Left lung (tissue), 10 donors: ENCODE results near the gene SLC6A13. TPM values are rescaled to one million over a fixed set of nuclear protein-coding genes. Genes with fewer than 3 reads are reported as not detected.

Experiments used
- ATAC-seq: fragments of 200-7000 bp; cut with Tn5 transposase; one replicate; pipeline ENCODE4 v1.9.1; 2020; ENCODE audit warnings: moderate library complexity
- DNase-seq, 4 donors: peaks; one replicate each; pipeline ENCODE4 v3.0.0-alpha.2; 2013 to 2020
- H3K27ac ChIP-seq, 2 donors: fragments of 200-600 bp; sonication (generic) in 1 of 2; one replicate each; pipeline versions ENCODE4 v1.5.0 to v1.8.0; 2020 to 2021
- H3K27me3 ChIP-seq, 2 donors: fragments of 200-600 bp; sonication (generic) in 1 of 2; one replicate each; pipeline versions ENCODE4 v1.5.0 to v1.8.0; 2020 to 2021
- H3K36me3 ChIP-seq, 2 donors: fragments of 200-600 bp; sonication (generic) in 1 of 2; one replicate each; pipeline versions ENCODE4 v1.5.0 to v1.8.0; 2020 to 2021
- H3K4me1 ChIP-seq, 2 donors: fragments of 200-600 bp; one replicate each; pipeline ENCODE4 v1.8.0; 2021
- H3K4me3 ChIP-seq, 2 donors: fragments of 200-600 bp; sonication (generic) in 1 of 2; one replicate each; pipeline versions ENCODE4 v1.5.0 to v1.8.0; 2020 to 2021; ENCODE audit warnings: mild to moderate bottlenecking in 1 of 2
- H3K9me3 ChIP-seq, 2 donors: fragments of 200-600 bp; sonication (generic) in 1 of 2; one replicate each; pipeline versions ENCODE4 v1.5.0 to v1.8.0; 2020 to 2021
- CTCF ChIP-seq, 2 donors: fragments of 200-600 bp; sonication (generic) in 1 of 2; IDR thresholded peaks; one replicate each; pipeline versions ENCODE4 v1.5.0 to v1.8.0; 2021; ENCODE audit warnings: antibody characterized with exemption in 2 of 2
- intact Hi-C, 2 donors: fragments of 100-400 bp; cut with DNase I; formaldehyde crosslinking; loops; one replicate each; pipeline versions ENCODE4 v1.11.2 to v1.14.2; 2022
- polyA plus RNA-seq, 6 donors: library from polyadenylated mRNA; unstranded; fragments of 120-200 nt; gene quantifications; one replicate each; pipeline ENCODE4 v1.2.1, GENCODE V29; 2013; ENCODE audit not compliant: insufficient read length in 6 of 6
- total RNA-seq, 2 donors: library from RNA; stranded (reverse); fragmentation: NEBNext Ultra II Directional; extraction: Animal tissue kit (Norgen Biotek cat#: 25700); gene quantifications; one replicate each; pipeline ENCODE4 v1.2.1, GENCODE V29; 2021
- donor health status: DM: no; HTN: yes; CAD: no.
- donor health status: DM: no; HTN: no; CAD: no.

The SLC6A13 gene
- total and polyA plus RNA-seq, 8 donors, result 0.79 to 4.1 (median 2.5) TPM

DNA sequence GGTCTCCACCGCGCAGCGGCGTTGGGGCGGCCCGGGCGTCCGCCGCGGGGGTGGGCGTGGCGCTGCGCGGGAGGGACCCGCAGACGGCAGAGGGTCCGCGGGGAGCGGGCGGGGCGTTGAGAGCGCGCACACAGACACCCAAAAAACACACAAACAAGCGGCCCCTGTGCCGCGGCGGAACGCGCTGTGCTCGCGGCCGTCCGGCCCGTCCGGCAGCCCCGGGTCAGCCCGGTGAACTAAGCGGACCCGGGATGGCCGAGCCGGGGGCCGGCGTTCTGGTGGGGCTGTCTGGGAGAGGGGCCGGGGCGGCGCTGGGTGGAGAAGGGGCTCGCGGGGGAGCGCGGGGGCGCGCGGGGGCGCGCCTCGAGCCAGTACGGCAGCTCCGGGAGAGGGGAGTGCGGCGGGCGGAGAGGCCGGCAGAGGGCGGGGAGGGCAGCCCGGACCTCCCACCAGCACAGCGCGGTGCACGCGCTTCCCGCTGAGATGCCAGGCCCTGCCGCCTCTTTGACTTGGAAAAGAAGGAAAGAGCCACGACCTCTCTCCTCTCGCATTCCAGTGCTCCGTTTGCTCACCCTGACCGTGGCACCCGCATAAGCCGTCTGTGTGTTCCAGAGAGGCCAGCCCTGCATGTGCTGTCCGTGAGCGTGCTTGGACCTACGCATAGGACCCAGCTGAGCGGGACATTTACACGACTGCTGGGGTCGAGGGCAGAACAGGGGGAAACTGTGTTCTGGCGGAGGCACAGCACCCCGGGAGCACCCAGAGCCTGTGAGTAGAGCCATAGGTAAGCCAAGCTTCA is 59.0 kb downstream of the SLC6A13 start:
- intact Hi-C loops, result no loop called here
- no peak for TF ChIP-seq CTCF (IDR thresholded peaks at IDR 0.05)
- ATAC-seq (peak; percentile 56), DNase-seq (peak in 2 of 4 donors; percentile 57 to 81)
- Histone ChIP-seq H3K4me1 (peaks cover 0 to 11% of the 10 kb centered on the region in 2 donors), H3K4me3 (peak overlapping the region; percentile 13 to 24), H3K9me3 (no peaks in the 10 kb centered on the region), H3K36me3 (no peaks in the 10 kb centered on the region), H3K27me3 (peaks cover 4 to 66% of the 10 kb centered on the region in 2 donors), H3K27ac (no peak overlapping the region)

DNA sequence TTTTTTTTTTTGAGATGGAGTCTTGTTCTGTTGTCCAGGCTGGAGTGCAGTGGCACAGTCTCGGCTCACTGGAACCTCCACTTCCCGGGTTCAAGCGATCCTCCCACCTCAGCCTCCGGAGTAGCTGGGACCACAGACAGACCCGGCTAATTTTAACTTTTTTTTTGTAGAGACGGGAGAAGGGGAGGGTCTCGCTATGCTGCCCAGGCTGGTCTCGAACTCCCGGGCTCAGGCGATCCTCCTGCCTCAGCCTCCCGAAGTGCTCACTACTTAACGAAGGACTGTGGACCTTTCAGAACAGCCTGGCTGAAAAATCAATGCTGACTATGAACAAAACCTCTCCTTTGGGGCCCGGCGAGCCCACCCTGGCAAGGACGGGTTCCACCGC is 59.6 kb downstream of the SLC6A13 start:
- DNase-seq, result no peak
- Histone ChIP-seq H3K36me3 (no peaks in the 10 kb centered on the region), H3K9me3 (no peaks in the 10 kb centered on the region), H3K4me3 (peak overlapping the region; percentile 13 to 24), H3K27me3 (peaks cover 4 to 69% of the 10 kb centered on the region in 2 donors), H3K4me1 (peaks cover 0 to 11% of the 10 kb centered on the region in 2 donors), H3K27ac (no peak overlapping the region)
- intact Hi-C loops, result no loop called here
- no peak for TF ChIP-seq CTCF (IDR thresholded peaks at IDR 0.05)
- ATAC-seq, result no peak

DNA sequence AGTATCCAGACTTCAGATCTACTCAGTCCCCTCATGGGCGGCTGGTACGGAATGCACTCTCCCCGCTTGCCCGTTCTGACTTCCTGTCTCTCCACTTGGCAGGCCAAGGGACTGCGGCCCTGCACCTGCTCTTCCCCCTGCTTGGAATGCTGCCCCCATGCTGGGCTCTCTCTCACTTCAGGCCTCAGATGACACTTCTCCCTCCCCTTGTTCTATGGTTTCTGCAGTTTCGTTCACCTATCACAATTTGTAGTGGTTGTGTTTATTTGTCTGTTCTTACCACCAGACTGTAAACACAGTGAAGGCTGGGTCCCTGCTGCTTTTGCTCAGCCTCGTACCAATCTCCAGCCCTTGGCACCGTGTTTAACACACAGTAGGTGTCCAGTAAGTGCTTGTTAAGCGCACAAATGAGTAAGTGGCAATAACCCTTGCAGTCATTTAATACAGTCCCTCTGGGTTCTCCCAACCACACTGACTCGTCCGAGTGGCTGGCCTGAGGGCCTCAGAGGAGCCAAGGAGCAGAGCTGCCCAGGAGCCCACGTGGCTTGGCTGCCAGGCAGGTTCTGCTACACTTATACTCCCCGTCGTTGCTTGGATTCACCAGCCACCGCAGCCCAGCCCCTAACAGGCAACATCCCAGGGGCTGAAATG is 60.4 kb downstream of the SLC6A13 start:
- H3K36me3 ChIP-seq, result no peaks in the 10 kb centered on the region
- H3K27me3 ChIP-seq, result peaks cover 4 to 69% of the 10 kb centered on the region in 2 donors
- DNase-seq, result peak in 1 of 4 donors; percentile 78
- H3K9me3 ChIP-seq, result no peaks in the 10 kb centered on the region
- no peak overlapping the region for H3K4me3 ChIP-seq
- H3K4me1 ChIP-seq, result peaks cover 0 to 11% of the 10 kb centered on the region in 2 donors
- no peak overlapping the region for H3K27ac ChIP-seq
- peak; percentile 74 for ATAC-seq
- intact Hi-C loops, result no loop called here
- no peak for TF ChIP-seq CTCF (IDR thresholded peaks at IDR 0.05)

GRCh38 chr12:201361-201760 is 61.3 kb downstream of the SLC6A13 start:
- no peaks in the 10 kb centered on the region for H3K9me3 ChIP-seq
- TF ChIP-seq CTCF (IDR thresholded peaks at IDR 0.05), result no peak
- no peak overlapping the region for H3K27ac ChIP-seq
- ATAC-seq (no peak), DNase-seq (peak in 1 of 4 donors; percentile 17)
- intact Hi-C loops, result no loop called here
- H3K4me3 ChIP-seq, result no peak overlapping the region
- peaks cover 4 to 61% of the 10 kb centered on the region in 2 donors for H3K27me3 ChIP-seq
- peaks cover 0 to 11% of the 10 kb centered on the region in 2 donors for H3K4me1 ChIP-seq
- no peaks in the 10 kb centered on the region for H3K36me3 ChIP-seq

- Histone ChIP-seq H3K9me3 (no peaks in the 10 kb centered on the region), H3K4me1 (peaks cover 0 to 6% of the 10 kb centered on the region in 2 donors), H3K36me3 (no peaks in the 10 kb centered on the region), H3K27me3 (peaks cover under 1 to 60% of the 10 kb centered on the region in 2 donors), H3K4me3 (no peak overlapping the region), H3K27ac (no peak overlapping the region)
- no peak for TF ChIP-seq CTCF (IDR thresholded peaks at IDR 0.05)
- ATAC-seq (no peak), DNase-seq (peak in 1 of 4 donors; percentile 41)
- intact Hi-C loops, result no loop called here
Measured at GRCh38 chr12:198705-199104, 63.9 kb downstream of the SLC6A13 start.
